Psoas muscle (tissue), 8 donors: ENCODE results near the gene HGFAC. TPM values are rescaled to one million over a fixed set of nuclear protein-coding genes. Genes with fewer than 3 reads are reported as not detected.

Experiments used
- ATAC-seq, 4 donors: fragments of 200-7000 bp; cut with Tn5 transposase; one replicate each; pipeline ENCODE4 v1.9.1; 2020; ENCODE audit warnings: moderate library complexity in 3 of 4, mild to moderate bottlenecking in 2 of 4
- DNase-seq, 2 donors: peaks; one replicate each; pipeline ENCODE4 v3.0.0-alpha.2; 2020
- H3K27ac ChIP-seq: fragments of 200-600 bp; one replicate; pipeline ENCODE4 v1.8.0; 2022
- H3K27me3 ChIP-seq, 3 donors: fragments of 200-600 bp in 1 of 3; one replicate each; pipeline versions ENCODE4 v1.6.1 to v1.8.0; 2013 to 2022; ENCODE audit warnings: low read length in 2 of 3, mild to moderate bottlenecking in 2 of 3, moderate library complexity in 1 of 3; ENCODE audit not compliant: insufficient read depth in 3 of 3
- H3K36me3 ChIP-seq, 2 donors: fragments of 200-600 bp in 1 of 2; one replicate each; pipeline versions ENCODE4 v1.6.1 to v1.8.0; 2013 to 2022; ENCODE audit warnings: low read depth in 1 of 2, mild to moderate bottlenecking in 1 of 2, moderate library complexity in 1 of 2; ENCODE audit not compliant: insufficient read depth in 1 of 2
- H3K4me1 ChIP-seq: fragments of 200-600 bp; one replicate; pipeline ENCODE4 v1.8.0; 2022
- H3K4me3 ChIP-seq: fragments of 200-600 bp; one replicate; pipeline ENCODE4 v1.8.0; 2022; ENCODE audit warnings: mild to moderate bottlenecking
- H3K9me3 ChIP-seq: fragments of 200-600 bp; one replicate; pipeline ENCODE4 v1.8.0; 2022
- WGBS, 3 donors: extraction: QIAGEN DNeasy Blood & Tissue Kit; methylation state at CpG; one replicate each; pipeline versions ENCODE4 v1.1.6 to v1.1.7; 2013; 5-methylcytosine and 5-hydroxymethylcytosine counted together
- intact Hi-C, 2 donors: fragments of 100-400 bp; cut with DNase I; formaldehyde crosslinking; loops; one replicate each; pipeline versions ENCODE4 v1.11.0 to v1.14.2; 2022
- polyA plus RNA-seq, 3 donors: library from polyadenylated mRNA; stranded (reverse); fragments of 200-250 nt; gene quantifications; one replicate each; pipeline ENCODE4 v1.2.3, GENCODE V29; 2013
- total RNA-seq, 4 donors: library from RNA; stranded (reverse); fragmentation: NEBNext Ultra II Directional in 2 of 4; extraction: Animal tissue kit (Norgen Biotek cat#: 25700) in 2 of 4; gene quantifications; one replicate each; pipeline versions ENCODE4 v1.2.1 to v1.2.4, GENCODE V29; 2021 to 2023
- TF ChIP-seq, protein P1 (sequence below): fragments of 200-600 bp; IDR thresholded peaks from one replicate; pipeline ENCODE4 v1.8.0; 2022; ENCODE audit warnings: antibody characterized with exemption
- donor health status: healthy with polysubstance abuse.
- donor health status: DM: no; HTN: no; CAD: no; lungs with moderate emphysema.
- donor health status: Bipolar disorder and iron deficiency.
- donor health status: healthy.
- donor health status: DM: yes; HTN: yes; CAD: no.
- donor health status: DM: no; HTN: no; CAD: no.
- donor health status: DM: no; HTN: no; CAD: no.
- donor health status: DM: yes; HTN: yes; CAD: no.

HGFAC gene
- total and polyA plus RNA-seq, 7 donors = 0.09 to 1.2 (median 0.39) TPM; not detected in 1

DNA sequence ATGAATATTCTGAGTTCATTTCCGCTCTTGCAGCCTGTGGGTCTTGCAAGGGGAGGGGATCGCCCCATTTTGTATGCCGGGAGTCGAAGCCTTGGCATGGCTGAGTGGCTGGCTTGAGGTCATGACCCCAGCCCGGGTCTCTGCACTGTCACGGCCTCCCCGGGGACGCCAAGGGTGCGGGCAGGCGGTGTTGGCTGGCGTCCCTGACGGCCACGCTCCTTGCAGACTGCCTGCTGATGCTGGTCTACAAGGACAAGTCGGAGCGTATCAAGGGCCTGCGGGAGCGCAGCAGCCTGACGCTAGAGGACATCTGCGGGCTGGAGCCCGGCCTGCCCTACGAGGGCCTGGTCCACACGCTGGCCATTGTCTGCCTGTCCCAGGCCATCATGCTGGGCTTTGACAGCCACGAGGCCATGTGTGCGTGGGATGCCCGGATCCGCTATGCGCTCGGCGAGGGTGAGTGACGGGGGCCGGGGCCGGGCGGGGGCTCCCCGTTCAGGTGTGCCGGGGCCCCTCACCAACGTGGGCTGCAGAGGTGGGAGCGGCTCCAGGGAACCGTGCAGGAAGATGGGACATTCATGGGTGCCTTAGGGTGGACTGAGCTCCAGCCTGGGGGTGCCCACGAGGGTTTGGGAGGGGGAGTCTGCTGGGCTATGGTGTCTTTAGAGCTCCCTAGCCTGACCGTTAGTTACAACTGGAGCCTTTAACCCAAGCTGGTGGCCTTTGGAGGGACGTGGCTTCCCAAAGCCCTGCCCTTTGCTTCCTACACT lies 31.6 kb downstream of the HGFAC start:
- DNase-seq (peak; percentile 34 to 61), ATAC-seq (peak; percentile 39 to 58 (median 51))
- no peaks in the 10 kb centered on the region for H3K9me3 ChIP-seq
- TF ChIP-seq, protein P1, sequence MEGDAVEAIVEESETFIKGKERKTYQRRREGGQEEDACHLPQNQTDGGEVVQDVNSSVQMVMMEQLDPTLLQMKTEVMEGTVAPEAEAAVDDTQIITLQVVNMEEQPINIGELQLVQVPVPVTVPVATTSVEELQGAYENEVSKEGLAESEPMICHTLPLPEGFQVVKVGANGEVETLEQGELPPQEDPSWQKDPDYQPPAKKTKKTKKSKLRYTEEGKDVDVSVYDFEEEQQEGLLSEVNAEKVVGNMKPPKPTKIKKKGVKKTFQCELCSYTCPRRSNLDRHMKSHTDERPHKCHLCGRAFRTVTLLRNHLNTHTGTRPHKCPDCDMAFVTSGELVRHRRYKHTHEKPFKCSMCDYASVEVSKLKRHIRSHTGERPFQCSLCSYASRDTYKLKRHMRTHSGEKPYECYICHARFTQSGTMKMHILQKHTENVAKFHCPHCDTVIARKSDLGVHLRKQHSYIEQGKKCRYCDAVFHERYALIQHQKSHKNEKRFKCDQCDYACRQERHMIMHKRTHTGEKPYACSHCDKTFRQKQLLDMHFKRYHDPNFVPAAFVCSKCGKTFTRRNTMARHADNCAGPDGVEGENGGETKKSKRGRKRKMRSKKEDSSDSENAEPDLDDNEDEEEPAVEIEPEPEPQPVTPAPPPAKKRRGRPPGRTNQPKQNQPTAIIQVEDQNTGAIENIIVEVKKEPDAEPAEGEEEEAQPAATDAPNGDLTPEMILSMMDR = no peak
- no peak overlapping the region for H3K4me3 ChIP-seq
- peaks cover 0 to 7% of the 10 kb centered on the region in 2 donors for H3K36me3 ChIP-seq
- no peaks in the 10 kb centered on the region for H3K27me3 ChIP-seq
- 70 to 80% (median 80%) methylated on average over 40 to 41 of the region's 41 CpGs for WGBS, 3 donors
- H3K27ac ChIP-seq = peak overlapping the region; percentile 23
- H3K4me1 ChIP-seq = peaks cover 11% of the 10 kb centered on the region
- intact Hi-C loops = no loop called here

DNA sequence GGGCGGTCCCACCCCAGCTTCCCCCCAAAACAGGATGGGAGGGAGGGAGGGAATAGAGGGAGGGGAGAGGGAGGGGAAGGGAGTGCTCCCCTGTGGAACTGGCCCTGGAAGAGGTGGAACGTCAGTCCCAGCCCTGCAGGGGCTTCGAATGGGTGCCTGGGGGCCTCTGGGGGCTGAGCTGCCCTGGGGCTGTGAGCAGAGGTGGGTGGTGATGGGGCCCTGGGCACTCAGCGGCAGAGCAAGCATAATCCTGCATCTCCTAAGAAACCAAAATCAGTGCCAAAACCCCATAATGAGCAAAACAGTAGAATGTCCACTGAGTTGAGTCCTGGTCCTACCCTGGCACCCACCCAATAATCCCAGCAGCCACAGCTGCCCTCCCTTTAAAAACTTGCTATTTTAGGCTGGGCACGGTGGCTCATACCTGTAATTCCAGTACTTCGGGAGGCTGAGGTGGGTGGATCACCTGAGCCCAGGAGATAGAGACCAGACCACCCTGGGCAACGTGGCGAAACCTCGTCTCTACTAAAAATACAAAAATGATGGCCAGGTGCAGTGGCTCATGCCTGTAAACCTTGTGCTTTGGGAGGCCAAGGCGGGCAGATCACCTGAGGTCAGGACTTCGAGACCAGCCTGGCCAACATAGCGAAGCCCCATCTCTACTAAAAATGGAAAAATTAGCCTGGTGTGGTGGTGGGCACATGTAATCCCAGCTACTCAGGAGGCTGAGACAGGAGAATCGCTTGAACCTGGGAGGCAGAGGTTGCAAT lies 32.4 kb downstream of the HGFAC start:
- Histone ChIP-seq H3K4me1 (peaks cover 11% of the 10 kb centered on the region), H3K27ac (no peak overlapping the region), H3K27me3 (no peaks in the 10 kb centered on the region), H3K4me3 (no peak overlapping the region), H3K9me3 (no peaks in the 10 kb centered on the region), H3K36me3 (peaks cover 0 to 7% of the 10 kb centered on the region in 2 donors)
- no peak for ATAC-seq
- WGBS, 3 donors = 79 to 84% (median 82%) methylated on average over 12 to 13 of the region's 13 CpGs
- TF ChIP-seq, protein P1 = no peak
- peak in 1 of 2 donors; percentile 6 for DNase-seq
- intact Hi-C loops = no loop called here

DNA sequence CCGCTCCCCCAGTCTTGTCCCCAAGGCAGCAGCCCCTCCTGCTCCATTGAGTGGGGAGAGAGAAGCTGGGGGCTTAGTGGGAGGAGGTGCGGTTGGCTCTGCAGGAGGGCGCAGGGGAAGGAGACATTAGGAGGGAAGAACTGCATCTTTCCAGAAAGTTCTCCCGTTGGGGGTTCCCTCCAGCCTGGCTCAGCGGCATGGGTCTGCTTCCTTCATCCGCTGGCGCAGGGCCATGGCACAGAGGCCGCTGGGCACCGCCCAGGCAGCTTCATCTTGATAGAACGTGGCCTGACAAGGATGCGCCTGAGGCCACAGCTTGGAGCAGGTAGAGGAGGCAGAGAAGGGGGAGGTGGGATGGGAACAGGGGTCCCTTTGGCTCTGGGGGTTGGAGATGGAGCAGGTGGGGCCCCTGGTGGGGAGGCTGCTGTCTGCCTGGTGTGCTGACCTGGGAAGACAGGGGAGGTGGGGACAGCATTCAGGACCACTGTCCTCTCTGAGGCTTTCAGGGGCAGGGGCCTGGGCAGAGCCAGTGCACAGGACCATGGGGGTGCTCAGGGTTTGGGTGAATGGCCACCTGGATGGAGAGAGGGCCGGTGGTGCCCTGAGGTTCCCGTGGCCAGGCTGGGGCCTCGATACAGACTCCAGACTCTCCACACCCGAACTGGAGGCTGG lies 33.4 kb downstream of the HGFAC start:
- WGBS, 3 donors = 78 to 89% (median 81%) methylated on average over 15 of the region's 15 CpGs
- intact Hi-C loops = no loop called here
- H3K4me1 ChIP-seq = peaks cover 14% of the 10 kb centered on the region
- no peaks in the 10 kb centered on the region for H3K27me3 ChIP-seq
- TF ChIP-seq, protein P1 = no peak
- DNase-seq (peak; percentile 12 to 34), ATAC-seq (no peak)
- no peaks in the 10 kb centered on the region for H3K9me3 ChIP-seq
- peaks cover 0 to 7% of the 10 kb centered on the region in 2 donors for H3K36me3 ChIP-seq
- no peak overlapping the region for H3K4me3 ChIP-seq
- H3K27ac ChIP-seq = no peak overlapping the region

DNA sequence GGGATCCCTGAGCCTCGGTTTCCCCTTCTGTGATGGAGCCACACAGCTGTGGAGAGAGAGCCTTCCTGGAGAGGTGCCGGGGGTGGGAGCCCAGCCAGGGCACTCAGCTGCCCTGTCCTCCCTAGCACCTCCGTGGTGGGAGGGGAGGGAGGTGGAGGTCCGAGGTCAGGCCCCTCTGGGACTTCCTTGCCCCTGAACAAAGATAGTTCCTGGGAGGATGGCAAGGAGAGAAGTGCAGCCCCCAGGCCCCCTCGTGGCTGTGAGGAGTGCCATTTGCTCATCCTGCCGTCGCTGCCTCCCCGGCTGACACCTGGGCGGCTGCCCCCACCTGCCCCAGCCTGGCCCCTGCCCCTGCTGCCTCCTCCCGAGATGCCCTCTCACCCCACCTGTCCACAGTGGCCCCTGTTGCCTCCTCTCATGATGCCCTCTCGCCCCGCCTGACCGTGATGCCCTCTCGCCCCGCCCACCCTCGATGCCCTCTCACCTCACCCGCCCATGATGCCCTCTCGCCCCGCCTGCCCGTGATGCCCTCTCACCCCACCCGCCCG lies 34.0 kb downstream of the HGFAC start:
- H3K4me1 ChIP-seq = peaks cover 20% of the 10 kb centered on the region
- peaks cover 0 to 7% of the 10 kb centered on the region in 2 donors for H3K36me3 ChIP-seq
- no peaks in the 10 kb centered on the region for H3K27me3 ChIP-seq
- H3K4me3 ChIP-seq = no peak overlapping the region
- no peaks in the 10 kb centered on the region for H3K9me3 ChIP-seq
- intact Hi-C loops = no loop called here
- DNase-seq (peak; percentile 10 to 44), ATAC-seq (no peak)
- no peak overlapping the region for H3K27ac ChIP-seq
- TF ChIP-seq, protein P1 = no peak
- WGBS, 3 donors = 78 to 83% (median 80%) methylated on average over 19 to 22 of the region's 22 CpGs
